Measurements from ENCODE around the gene EXOC2. TPM values are rescaled to one million over a fixed set of nuclear protein-coding genes. Genes with fewer than 3 reads are reported as not detected.
"Not testable (repeated sequence)": the region's sequence is repeated elsewhere in the genome, so short reads cannot be mapped to it uniquely, and the experiment has no call there.

Gene EXOC2
- total RNA-seq, 2 donors from 2014 or later = 13.3 to 14.8 TPM

- ATAC-seq (no peak), DNase-seq (no peak)
- intact Hi-C loops (cut with DNase I) = no loop called here
Measured at GRCh38 chr6:606829-607379, 86.0 kb downstream of the EXOC2 start.

GRCh38 chr6:605895-606294 lies 87.0 kb downstream of the EXOC2 start:
- intact Hi-C loops (cut with DNase I); ATAC-seq; DNase-seq: not testable (repeated sequence)

- DNase-seq = no peak
- intact Hi-C loops (cut with DNase I) = no loop called here
- ATAC-seq = no peak
Measured at GRCh38 chr6:604579-604978, 88.4 kb downstream of the EXOC2 start.

- DNase-seq = no peak
- ATAC-seq = no peak
- intact Hi-C loops (cut with DNase I) = no loop called here
Measured at GRCh38 chr6:603265-603664, 89.7 kb downstream of the EXOC2 start.

GRCh38 chr6:599576-600448 lies 93.1 kb downstream of the EXOC2 start:
- intact Hi-C loops (cut with DNase I) = loop anchor here (10.0 kb wide), 2 partner anchors 125 to 795 kb away; no protein-coding TSS in a partner anchor
- ATAC-seq = no peak
- no peak for DNase-seq

GRCh38 chr6:593907-594212 lies 99.1 kb downstream of the EXOC2 start:
- DNase-seq (no peak), ATAC-seq (no peak)
- intact Hi-C loops (cut with DNase I) = loop anchor here (5.0 to 10.0 kb wide), 4 partner anchors 131 to 801 kb away; no protein-coding TSS in a partner anchor

GRCh38 chr6:593139-593906 lies 99.6 kb downstream of the EXOC2 start:
- intact Hi-C loops (cut with DNase I) = loop anchor here (5.0 to 10.0 kb wide), 4 partner anchors 131 to 801 kb away; no protein-coding TSS in a partner anchor
- peak; percentile 52 for DNase-seq
- ATAC-seq = peak; percentile 27 to 40

- no peak for ATAC-seq
Measured at GRCh38 chr6:589090-589489, 103.8 kb downstream of the EXOC2 start.

GRCh38 chr6:586553-586952 lies 106.4 kb downstream of the EXOC2 start:
- no peak for DNase-seq
- intact Hi-C loops (cut with DNase I) = no loop called here
- no peak for ATAC-seq

More at GRCh38 chr6:589090-589489, 103.8 kb downstream of the EXOC2 start:
- intact Hi-C loops (cut with DNase I) = no loop called here
- no peak for DNase-seq

GRCh38 chr6:583635-584034 lies 109.3 kb downstream of the EXOC2 start:
- no peak for DNase-seq
- ATAC-seq = no peak
- intact Hi-C loops (cut with DNase I) = no loop called here

GRCh38 chr6:583116-583515 lies 109.8 kb downstream of the EXOC2 start:
- no peak for DNase-seq
- ATAC-seq = no peak
- intact Hi-C loops (cut with DNase I) = no loop called here

- intact Hi-C loops (cut with DNase I) = no loop called here
- DNase-seq (no peak), ATAC-seq (no peak)
Measured at GRCh38 chr6:582370-582769, 110.6 kb downstream of the EXOC2 start.

- no peak for DNase-seq
- no peak for ATAC-seq
- intact Hi-C loops (cut with DNase I) = no loop called here
Measured at GRCh38 chr6:579339-579738, 113.6 kb downstream of the EXOC2 start.

GRCh38 chr6:572596-573265 lies 120.2 kb downstream of the EXOC2 start:
- ATAC-seq (no peak), DNase-seq (no peak)
- intact Hi-C loops (cut with DNase I) = no loop called here

- no peak for DNase-seq
- intact Hi-C loops (cut with DNase I) = no loop called here
- ATAC-seq = no peak
Measured at GRCh38 chr6:571892-572291, 121.0 kb downstream of the EXOC2 start.

- DNase-seq (no peak), ATAC-seq (no peak)
- intact Hi-C loops (cut with DNase I) = no loop called here
Measured at GRCh38 chr6:570825-571224, 122.1 kb downstream of the EXOC2 start.

GRCh38 chr6:568954-569523 lies 123.9 kb downstream of the EXOC2 start:
- intact Hi-C loops (cut with DNase I) = no loop called here
- DNase-seq = no peak
- no peak for ATAC-seq

- ATAC-seq = no peak
- intact Hi-C loops (cut with DNase I) = no loop called here
- DNase-seq = no peak
Measured at GRCh38 chr6:568085-568484, 124.9 kb downstream of the EXOC2 start.

GRCh38 chr6:563863-564262 lies 129.1 kb downstream of the EXOC2 start:
- intact Hi-C loops (cut with DNase I) = no loop called here
- ATAC-seq (no peak), DNase-seq (no peak)

Data from left cardiac atrium (tissue), 4 donors.